HCT116 (cell line): ENCODE results near the gene JAK1. TPM values are rescaled to one million over a fixed set of nuclear protein-coding genes. Genes with fewer than 3 reads are reported as not detected.

ENCODE experiments used
- ATAC-seq: fragments of 200-7000 bp; cut with Tn5 transposase; 2 replicates; pipeline ENCODE4 v1.9.1; 2020; ENCODE audit warnings: mild to moderate bottlenecking, moderate library complexity
- BruUV-seq: library from RNA; stranded (reverse); fragments of 400-500 nt; replicated peaks from 2 replicates; lab custom pipeline; 2021; lab: Mats Ljungman, UMichigan
- CTCF ChIA-PET: fragments of 300-600 bp; sonication (Branson Sonifier 250); formaldehyde crosslinking; loops from one replicate; lab custom pipeline; 2021; ENCODE audit warnings: antibody characterized with exemption; lab: Charles Lee
- POLR2A ChIA-PET: fragments of 300-600, 350-600 bp; sonication (Branson Sonifier 250); formaldehyde crosslinking; loops from one replicate; lab custom pipeline; 2021; ENCODE audit warnings: antibody characterized with exemption; lab: Charles Lee
- RAD21 ChIA-PET, 2 experiments: fragments of 300-600 bp; sonication (Branson Sonifier 250); formaldehyde crosslinking; loops; one replicate each; lab custom pipeline; 2023; ENCODE audit warnings: low total read pairs in 2 of 2; ENCODE audit not compliant: uncharacterized antibody in 2 of 2, unreplicated experiment in 2 of 2, low non-redundant PET in 1 of 2; lab: Charles Lee
- DNase-seq: peaks from one replicate; pipeline ENCODE4 v3.0.0-alpha.2; 2010; ENCODE audit warnings: low read depth, low spot score
- H2AFZ ChIP-seq: fragments of 200-600 bp; shearing (Covaris generic), sonication (generic); 2 replicates; pipeline ENCODE4 v1.6.1; 2017; ENCODE audit warnings: low read depth, mixed run types, mixed read lengths, antibody characterized with exemption, low read length; ENCODE audit not compliant: poor library complexity, severe bottlenecking
- H3K27ac ChIP-seq: 2 replicates; pipeline ENCODE4 v1.5.1; 2012; ENCODE audit warnings: low read depth, low read length
- H3K27me3 ChIP-seq: fragments of 200-600 bp; sonication (generic); 2 replicates; pipeline ENCODE4 v1.6.1; 2016; ENCODE audit warnings: mixed run types, low read length, mixed read lengths; ENCODE audit not compliant: insufficient read depth
- H3K36me3 ChIP-seq, 2 experiments: fragments of 200-500 bp in 1 of 2; fragments of 200-600 bp in 1 of 2; sonication (Bioruptor generic) in 1 of 2; sonication (generic) in 1 of 2; 2 replicates each; pipeline versions ENCODE4 v1.5.1 to v1.6.1; 2014 to 2016; ENCODE audit warnings: low read length in 2 of 2, inconsistent platforms in 1 of 2, mixed read lengths in 1 of 2, mixed run types in 1 of 2; ENCODE audit not compliant: insufficient read depth in 2 of 2, control insufficient read depth in 1 of 2
- H3K4me1 ChIP-seq, 2 experiments: fragments of 200-600 bp in 1 of 2; sonication (generic) in 1 of 2; 2 replicates each; pipeline versions ENCODE4 v1.5.1 to v1.6.1; 2012 to 2017; ENCODE audit warnings: low read length in 2 of 2, inconsistent platforms in 1 of 2, mild to moderate bottlenecking in 1 of 2, mixed read lengths in 1 of 2, mixed run types in 1 of 2, moderate library complexity in 1 of 2; ENCODE audit not compliant: insufficient read depth in 2 of 2, control insufficient read depth in 1 of 2
- H3K4me2 ChIP-seq: fragments of 200-600 bp; sonication (generic); 2 replicates; pipeline ENCODE4 v1.6.1; 2017; ENCODE audit warnings: mixed run types, low read length, mixed read lengths
- H3K4me3 ChIP-seq, 2 experiments: fragments of 200-600 bp in 1 of 2; sonication (generic) in 1 of 2; replicated peaks in 1 of 2; 2 replicates each; pipeline ENCODE4 v1.5.1; 2011 to 2016; ENCODE audit warnings: low read length in 2 of 2, control low read depth in 1 of 2, low read depth in 1 of 2, mild to moderate bottlenecking in 1 of 2, mixed read lengths in 1 of 2, mixed run types in 1 of 2
- H3K79me2 ChIP-seq: fragments of 200-600 bp; sonication (generic); 2 replicates; pipeline ENCODE4 v1.6.1; 2017; ENCODE audit warnings: mild to moderate bottlenecking, mixed run types, low read length, moderate library complexity, mixed read lengths; ENCODE audit not compliant: insufficient read depth
- H3K9ac ChIP-seq: fragments of 200-600 bp; sonication (generic); 2 replicates; pipeline ENCODE4 v1.6.1; 2016; ENCODE audit warnings: low read length, mixed read lengths
- H3K9me2 ChIP-seq: fragments of 200-600 bp; sonication (generic), shearing (Covaris generic); 2 replicates; pipeline ENCODE4 v1.6.1; 2017; ENCODE audit warnings: mixed run types, mild to moderate bottlenecking, moderate library complexity; ENCODE audit not compliant: insufficient read depth
- H3K9me3 ChIP-seq, 2 experiments: fragments of 200-500 bp in 1 of 2; fragments of 200-600 bp in 1 of 2; sonication (Bioruptor generic) in 1 of 2; sonication (generic) in 1 of 2; 2 replicates each; pipeline ENCODE4 v1.6.1; 2014 to 2017; ENCODE audit warnings: low read length in 2 of 2, mixed read lengths in 2 of 2, inconsistent platforms in 1 of 2, low read depth in 1 of 2, mild to moderate bottlenecking in 1 of 2, mixed run types in 1 of 2, moderate library complexity in 1 of 2; ENCODE audit not compliant: control insufficient read depth in 1 of 2, insufficient read depth in 1 of 2
- H4K20me1 ChIP-seq: fragments of 200-600 bp; sonication (generic), shearing (Covaris generic); 2 replicates; pipeline ENCODE4 v1.6.1; 2017; ENCODE audit warnings: mixed run types, mild to moderate bottlenecking, moderate library complexity; ENCODE audit not compliant: insufficient read depth
- CBX3 ChIP-seq: IDR thresholded peaks from 2 replicates; pipeline ENCODE4 v1.6.1; 2012; ENCODE audit warnings: low read depth
- CEBPB ChIP-seq: IDR thresholded peaks from 2 replicates; pipeline ENCODE4 v1.6.1; 2012; ENCODE audit warnings: low read depth
- EGR1 ChIP-seq: IDR thresholded peaks from 2 replicates; pipeline ENCODE4 v1.6.1; 2012; ENCODE audit warnings: low read depth
- EZH2 ChIP-seq: fragments of 200-600 bp; sonication (generic); IDR thresholded peaks from 2 replicates; pipeline ENCODE4 v1.6.1; 2017; ENCODE audit warnings: antibody characterized with exemption, mixed run types
- EZH2phosphoT487 ChIP-seq: fragments of 200-600 bp; IDR thresholded peaks from 2 replicates; pipeline ENCODE4 v1.6.1; 2018; ENCODE audit warnings: antibody characterized with exemption, borderline replicate concordance
- FOSL1 ChIP-seq: IDR thresholded peaks from 2 replicates; pipeline ENCODE4 v1.6.1; 2012; ENCODE audit warnings: low read depth
- JUND ChIP-seq: IDR thresholded peaks from 2 replicates; pipeline ENCODE4 v1.6.1; 2012
- POLR2AphosphoS5 ChIP-seq: IDR thresholded peaks from 2 replicates; pipeline ENCODE4 v1.6.1; 2011; ENCODE audit warnings: mild to moderate bottlenecking, low read depth, low read length, moderate library complexity
- SIN3A ChIP-seq: IDR thresholded peaks from 2 replicates; pipeline ENCODE4 v1.6.1; 2012; ENCODE audit warnings: low read depth
- SP1 ChIP-seq: IDR thresholded peaks from 2 replicates; pipeline ENCODE4 v1.6.1; 2012; ENCODE audit warnings: low read depth
- TCF7L2 ChIP-seq: IDR thresholded peaks from 2 replicates; pipeline ENCODE4 v1.7.0; 2011; ENCODE audit warnings: borderline replicate concordance, inconsistent platforms; ENCODE audit not compliant: insufficient read depth, insufficient read length; ENCODE audit errors: extremely low read depth
- YY1 ChIP-seq: IDR thresholded peaks from 2 replicates; pipeline ENCODE4 v1.6.1; 2011; ENCODE audit warnings: low read length, low read depth, moderate library complexity, mild to moderate bottlenecking; ENCODE audit not compliant: insufficient replicate concordance; ENCODE audit errors: extremely low read depth
- ZFX ChIP-seq: fragments of 450-650 bp; IDR thresholded peaks from 2 replicates; pipeline ENCODE4 v1.6.1; 2017
- intact Hi-C: fragments of 100-400 bp; cut with micrococcal nuclease; formaldehyde crosslinking; loops from 2 replicates; pipeline ENCODE4 v1.10.0; 2022
- total RNA-seq: library from RNA; stranded (reverse); gene quantifications from one replicate; pipeline ENCODE4 v1.2.1, GENCODE V29; 2021; ENCODE audit not compliant: unreplicated experiment
- TF ChIP-seq, protein P1 (sequence below): IDR thresholded peaks from 2 replicates; pipeline ENCODE4 v1.6.1; 2011; ENCODE audit warnings: mild to moderate bottlenecking, low read length, moderate library complexity; ENCODE audit not compliant: insufficient replicate concordance; ENCODE audit errors: extremely low read depth
- TF ChIP-seq, protein P2 (sequence below), 3 experiments: fragments of 200-600 bp in 1 of 3; sonication (generic) in 1 of 3; IDR thresholded peaks in 2 of 3; conservative IDR thresholded peaks in 1 of 3; 2 replicates each; pipeline ENCODE4 v1.5.1; 2012 to 2017; ENCODE audit warnings: low read depth in 2 of 3, low read length in 2 of 3, antibody characterized with exemption in 1 of 3, borderline replicate concordance in 1 of 3, control low read depth in 1 of 3, mild to moderate bottlenecking in 1 of 3, mixed read lengths in 1 of 3, mixed run types in 1 of 3, moderate library complexity in 1 of 3; ENCODE audit not compliant: insufficient read depth in 1 of 3
- TF ChIP-seq, protein P3 (sequence below): IDR thresholded peaks from 2 replicates; pipeline ENCODE4 v1.6.1; 2012
- TF ChIP-seq, protein P4 (sequence below): IDR thresholded peaks from 2 replicates; pipeline ENCODE4 v1.6.1; 2012

JAK1 gene
- total RNA-seq, 1 experiment from 2014 or later, result 53.2 TPM

GRCh38 chr1:64872067-64872466 lies 94.3 kb downstream of the JAK1 start:
- ChIA-PET POLR2A (no interaction called here), RAD21 (no interaction called here), CTCF (no interaction called here)
- intact Hi-C loops, result no loop called here
- H3K27ac ChIP-seq, result no peak overlapping the region
- H3K4me3 ChIP-seq, result no peak overlapping the region
- no peaks in the 10 kb centered on the region for H3K27me3 ChIP-seq
- ATAC-seq (no peak), DNase-seq (no peak)
- no TSS peak for BruUV-seq
- no peaks in the 10 kb centered on the region for H3K9me3 ChIP-seq
- TF ChIP-seq SP1 (no peak), EZH2 (no peak), YY1 (no peak), TCF7L2 (no peak)
- TF ChIP-seq, protein P1, sequence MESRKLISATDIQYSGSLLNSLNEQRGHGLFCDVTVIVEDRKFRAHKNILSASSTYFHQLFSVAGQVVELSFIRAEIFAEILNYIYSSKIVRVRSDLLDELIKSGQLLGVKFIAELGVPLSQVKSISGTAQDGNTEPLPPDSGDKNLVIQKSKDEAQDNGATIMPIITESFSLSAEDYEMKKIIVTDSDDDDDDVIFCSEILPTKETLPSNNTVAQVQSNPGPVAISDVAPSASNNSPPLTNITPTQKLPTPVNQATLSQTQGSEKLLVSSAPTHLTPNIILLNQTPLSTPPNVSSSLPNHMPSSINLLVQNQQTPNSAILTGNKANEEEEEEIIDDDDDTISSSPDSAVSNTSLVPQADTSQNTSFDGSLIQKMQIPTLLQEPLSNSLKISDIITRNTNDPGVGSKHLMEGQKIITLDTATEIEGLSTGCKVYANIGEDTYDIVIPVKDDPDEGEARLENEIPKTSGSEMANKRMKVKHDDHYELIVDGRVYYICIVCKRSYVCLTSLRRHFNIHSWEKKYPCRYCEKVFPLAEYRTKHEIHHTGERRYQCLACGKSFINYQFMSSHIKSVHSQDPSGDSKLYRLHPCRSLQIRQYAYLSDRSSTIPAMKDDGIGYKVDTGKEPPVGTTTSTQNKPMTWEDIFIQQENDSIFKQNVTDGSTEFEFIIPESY, result no peak
- H3K79me2 ChIP-seq, result no peaks in the 10 kb centered on the region
- no peaks in the 10 kb centered on the region for H4K20me1 ChIP-seq
- no peak overlapping the region for H3K9ac ChIP-seq
- no peak overlapping the region for H2AFZ ChIP-seq
- no peaks in the 10 kb centered on the region for H3K36me3 ChIP-seq
- H3K4me2 ChIP-seq, result no peak overlapping the region
- H3K9me2 ChIP-seq, result no peaks in the 10 kb centered on the region
- no peaks in the 10 kb centered on the region for H3K4me1 ChIP-seq

DNA sequence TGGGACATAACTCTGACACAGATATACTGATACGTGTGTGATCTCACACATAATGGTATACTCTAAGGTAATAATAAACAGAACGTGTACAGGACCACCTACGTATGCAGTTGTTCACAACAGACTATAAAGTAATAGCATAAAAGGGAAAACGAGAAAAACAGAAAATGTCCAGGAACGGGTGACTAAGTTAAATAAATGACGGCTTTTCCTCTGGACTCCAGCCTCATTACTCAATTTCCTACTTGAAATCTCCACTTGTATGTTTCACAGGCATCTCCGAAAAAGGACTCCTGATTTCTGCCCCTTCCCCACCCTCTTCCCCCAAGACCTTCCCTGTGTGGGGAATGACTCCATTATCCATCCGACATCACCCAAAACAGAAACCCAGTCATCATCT lies 95.1 kb downstream of the JAK1 start:
- Histone ChIP-seq H3K27ac (no peak overlapping the region), H3K9me2 (no peaks in the 10 kb centered on the region), H3K27me3 (no peaks in the 10 kb centered on the region), H3K4me3 (no peak overlapping the region), H3K79me2 (no peaks in the 10 kb centered on the region), H3K36me3 (no peaks in the 10 kb centered on the region), H4K20me1 (no peaks in the 10 kb centered on the region), H2AFZ (no peak overlapping the region), H3K4me2 (no peak overlapping the region), H3K4me1 (no peaks in the 10 kb centered on the region), H3K9ac (no peak overlapping the region), H3K9me3 (no peaks in the 10 kb centered on the region)
- ChIA-PET RAD21 (no interaction called here), POLR2A (no interaction called here), CTCF (no interaction called here)
- TSS peak; percentile 29 for BruUV-seq
- ATAC-seq (no peak), DNase-seq (no peak)
- intact Hi-C loops, result no loop called here
- TF ChIP-seq, protein P2, sequence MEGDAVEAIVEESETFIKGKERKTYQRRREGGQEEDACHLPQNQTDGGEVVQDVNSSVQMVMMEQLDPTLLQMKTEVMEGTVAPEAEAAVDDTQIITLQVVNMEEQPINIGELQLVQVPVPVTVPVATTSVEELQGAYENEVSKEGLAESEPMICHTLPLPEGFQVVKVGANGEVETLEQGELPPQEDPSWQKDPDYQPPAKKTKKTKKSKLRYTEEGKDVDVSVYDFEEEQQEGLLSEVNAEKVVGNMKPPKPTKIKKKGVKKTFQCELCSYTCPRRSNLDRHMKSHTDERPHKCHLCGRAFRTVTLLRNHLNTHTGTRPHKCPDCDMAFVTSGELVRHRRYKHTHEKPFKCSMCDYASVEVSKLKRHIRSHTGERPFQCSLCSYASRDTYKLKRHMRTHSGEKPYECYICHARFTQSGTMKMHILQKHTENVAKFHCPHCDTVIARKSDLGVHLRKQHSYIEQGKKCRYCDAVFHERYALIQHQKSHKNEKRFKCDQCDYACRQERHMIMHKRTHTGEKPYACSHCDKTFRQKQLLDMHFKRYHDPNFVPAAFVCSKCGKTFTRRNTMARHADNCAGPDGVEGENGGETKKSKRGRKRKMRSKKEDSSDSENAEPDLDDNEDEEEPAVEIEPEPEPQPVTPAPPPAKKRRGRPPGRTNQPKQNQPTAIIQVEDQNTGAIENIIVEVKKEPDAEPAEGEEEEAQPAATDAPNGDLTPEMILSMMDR (IDR thresholded peaks at IDR 0.05 in 2 of 3, conservative IDR thresholded peaks at IDR 0.05 in 1 of 3; ENCODE audit: borderline replicate concordance in 1 of 3, insufficient read depth in 1 of 3, low read depth in 2 of 3, low read length in 2 of 3), result no peak
- TF ChIP-seq, protein P3, sequence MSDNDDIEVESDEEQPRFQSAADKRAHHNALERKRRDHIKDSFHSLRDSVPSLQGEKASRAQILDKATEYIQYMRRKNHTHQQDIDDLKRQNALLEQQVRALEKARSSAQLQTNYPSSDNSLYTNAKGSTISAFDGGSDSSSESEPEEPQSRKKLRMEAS, result no peak
- TF ChIP-seq SIN3A (no peak), EGR1 (no peak), JUND (no peak), FOSL1 (no peak), EZH2phosphoT487 (no peak), YY1 (no peak), CEBPB (no peak), EZH2 (no peak), TCF7L2 (no peak), POLR2AphosphoS5 (no peak), CBX3 (no peak), ZFX (no peak)
- TF ChIP-seq, protein P4, sequence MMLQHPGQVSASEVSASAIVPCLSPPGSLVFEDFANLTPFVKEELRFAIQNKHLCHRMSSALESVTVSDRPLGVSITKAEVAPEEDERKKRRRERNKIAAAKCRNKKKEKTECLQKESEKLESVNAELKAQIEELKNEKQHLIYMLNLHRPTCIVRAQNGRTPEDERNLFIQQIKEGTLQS, result no peak
